Neuron (in vitro differentiated cells): Measurements from ENCODE around the gene AHRR.
"Not testable (repeated sequence)": the region's sequence is repeated elsewhere in the genome, so short reads cannot be mapped to it uniquely, and the experiment has no call there.

ENCODE experiments used
- H2AFZ ChIP-seq: one replicate; pipeline ENCODE4 v1.6.1; 2013; ENCODE audit warnings: low read depth, mild to moderate bottlenecking, inconsistent platforms, low read length, moderate library complexity
- H3K27me3 ChIP-seq: one replicate; pipeline ENCODE4 v1.6.1; 2013; ENCODE audit warnings: low read length; ENCODE audit not compliant: insufficient read depth
- H3K36me3 ChIP-seq: one replicate; pipeline ENCODE4 v1.6.1; 2013; ENCODE audit warnings: low read length; ENCODE audit not compliant: insufficient read depth
- H3K4me1 ChIP-seq: one replicate; pipeline ENCODE4 v1.6.1; 2013; ENCODE audit warnings: low read length; ENCODE audit not compliant: insufficient read depth
- H3K4me3 ChIP-seq: 2 replicates; pipeline ENCODE4 v1.5.1; 2013; ENCODE audit warnings: mild to moderate bottlenecking, low read length, moderate library complexity
- H3K9me3 ChIP-seq: one replicate; pipeline ENCODE4 v1.6.1; 2013; ENCODE audit warnings: low read length

Gene AHRR

DNA sequence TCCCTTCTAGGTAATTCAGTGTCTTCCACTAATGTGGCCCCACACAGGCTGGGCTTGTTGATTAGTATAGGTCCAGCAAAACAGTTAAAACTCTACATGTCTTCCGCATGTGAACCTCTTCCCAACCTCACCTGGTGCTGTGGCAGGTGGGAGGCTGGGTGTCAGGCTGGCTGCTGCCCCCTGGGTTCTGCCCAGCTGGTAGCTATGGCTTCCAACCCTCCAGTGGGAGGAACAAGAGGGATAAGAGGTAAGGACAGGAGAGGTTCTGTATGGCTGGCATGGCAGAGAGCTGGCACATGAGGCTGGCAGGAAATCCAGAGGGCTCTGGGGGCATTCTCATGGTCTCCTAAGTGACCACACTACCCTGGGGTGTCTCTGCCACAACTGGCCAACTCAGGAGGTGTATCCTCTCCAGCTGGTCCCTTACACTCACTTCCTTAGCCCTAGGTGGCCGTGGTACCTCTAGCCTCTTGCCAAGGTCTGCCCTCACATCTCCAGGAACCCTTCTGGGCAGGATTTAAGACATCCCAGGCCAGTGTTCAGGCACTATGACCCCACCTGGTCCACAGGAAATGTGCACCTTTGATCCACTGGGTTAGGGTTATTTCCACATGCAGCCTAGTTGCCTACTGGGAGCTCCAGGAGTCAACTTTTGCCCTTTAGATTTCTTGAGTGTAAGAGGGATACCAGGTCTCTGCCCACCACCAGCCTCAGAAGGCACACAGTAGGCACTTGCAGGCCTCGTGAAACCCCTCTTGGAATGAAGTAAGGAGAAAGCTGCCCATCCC lies 41.7 kb downstream of the AHRR start:
- Histone ChIP-seq H3K9me3 (peaks cover 8% of the 10 kb centered on the region), H3K36me3 (no peaks in the 10 kb centered on the region), H3K27me3 (no peaks in the 10 kb centered on the region), H3K4me1 (no peaks in the 10 kb centered on the region), H2AFZ (no peak overlapping the region), H3K4me3 (no peak overlapping the region)

DNA sequence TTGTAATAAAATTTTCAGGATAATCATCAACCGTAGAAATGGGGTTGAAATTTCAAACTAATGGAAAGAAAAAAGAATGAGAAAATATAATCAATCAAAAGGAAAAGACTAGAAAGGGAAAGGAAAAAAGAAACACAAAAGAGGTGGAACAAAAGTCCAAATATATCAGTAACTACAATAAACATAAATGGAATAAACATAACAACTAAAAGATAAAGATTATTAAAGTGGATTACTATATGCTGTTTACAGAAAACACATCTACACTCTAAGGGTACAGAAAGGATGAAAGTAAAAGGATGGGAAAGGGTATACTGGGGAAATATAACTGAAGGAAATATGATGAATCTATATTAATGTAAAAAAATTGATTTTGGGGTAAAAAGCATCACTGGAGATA lies 43.0 kb downstream of the AHRR start:
- Histone ChIP-seq H2AFZ (no peak overlapping the region), H3K36me3 (no peaks in the 10 kb centered on the region), H3K4me3 (no peak overlapping the region), H3K4me1 (peaks cover 4% of the 10 kb centered on the region), H3K27me3 (peaks cover 6% of the 10 kb centered on the region), H3K9me3 (peaks cover 8% of the 10 kb centered on the region)

GRCh38 chr5:366541-367357 lies 45.2 kb downstream of the AHRR start:
- Histone ChIP-seq H3K9me3 (peaks cover 5% of the 10 kb centered on the region), H3K4me3 (no peak overlapping the region), H3K4me1 (peaks cover 8% of the 10 kb centered on the region)

GRCh38 chr5:367358-368130 lies 46.0 kb downstream of the AHRR start:
- H2AFZ ChIP-seq = no peak overlapping the region
- no peak overlapping the region for H3K4me3 ChIP-seq
- H3K9me3 ChIP-seq = peaks cover 3% of the 10 kb centered on the region
- H3K36me3 ChIP-seq = no peaks in the 10 kb centered on the region
- H3K27me3 ChIP-seq = peaks cover 6% of the 10 kb centered on the region
- H3K4me1 ChIP-seq = peaks cover 8% of the 10 kb centered on the region

More at GRCh38 chr5:366541-367357, 45.2 kb downstream of the AHRR start:
- H3K36me3 ChIP-seq = no peaks in the 10 kb centered on the region
- H3K27me3 ChIP-seq = peaks cover 6% of the 10 kb centered on the region
- H2AFZ ChIP-seq = no peak overlapping the region

GRCh38 chr5:368183-369084 lies 46.9 kb downstream of the AHRR start:
- Histone ChIP-seq H3K4me3 (no peak overlapping the region), H3K4me1 (peaks cover 13% of the 10 kb centered on the region), H3K27me3 (peaks cover 10% of the 10 kb centered on the region), H3K36me3 (no peaks in the 10 kb centered on the region), H2AFZ (no peak overlapping the region), H3K9me3 (peaks cover 3% of the 10 kb centered on the region)

DNA sequence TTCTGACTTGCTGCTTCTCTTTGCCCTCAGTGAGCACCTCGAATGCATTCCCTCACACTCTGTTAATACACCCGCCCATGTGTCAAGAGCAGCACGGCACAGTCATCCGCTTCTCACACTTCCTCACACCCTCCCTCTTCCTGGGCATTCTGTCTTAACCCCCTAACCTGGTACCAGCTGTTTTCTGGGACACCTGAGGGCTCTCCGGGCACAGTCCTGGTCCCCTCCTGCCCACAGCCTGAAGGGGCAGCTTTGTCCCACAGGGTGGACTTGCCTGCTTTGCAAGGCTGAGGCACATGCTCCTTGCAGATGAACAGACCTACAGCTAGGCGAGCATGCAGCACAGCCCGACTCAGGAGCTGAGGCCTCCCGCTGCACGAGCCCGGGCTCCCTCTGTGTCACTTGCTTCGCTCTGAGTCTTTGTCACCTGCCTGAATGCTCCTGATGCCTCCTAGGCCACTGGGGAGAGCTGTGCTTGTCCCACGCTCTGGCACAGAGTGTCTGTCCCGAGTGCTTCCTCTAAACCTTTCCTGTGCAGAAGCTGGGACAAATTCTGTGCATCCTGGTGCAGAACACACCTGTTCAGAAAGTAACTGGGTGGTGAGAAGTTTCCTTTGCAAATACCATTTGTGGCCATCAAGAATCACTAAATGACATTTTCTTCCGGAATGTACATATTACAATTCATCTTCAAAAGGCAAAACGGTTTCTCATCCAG lies 47.8 kb downstream of the AHRR start:
- no peak overlapping the region for H3K4me3 ChIP-seq
- no peaks in the 10 kb centered on the region for H3K36me3 ChIP-seq
- H3K4me1 ChIP-seq = peaks cover 18% of the 10 kb centered on the region
- no peak overlapping the region for H2AFZ ChIP-seq
- H3K27me3 ChIP-seq = peaks cover 12% of the 10 kb centered on the region
- no peaks in the 10 kb centered on the region for H3K9me3 ChIP-seq

DNA sequence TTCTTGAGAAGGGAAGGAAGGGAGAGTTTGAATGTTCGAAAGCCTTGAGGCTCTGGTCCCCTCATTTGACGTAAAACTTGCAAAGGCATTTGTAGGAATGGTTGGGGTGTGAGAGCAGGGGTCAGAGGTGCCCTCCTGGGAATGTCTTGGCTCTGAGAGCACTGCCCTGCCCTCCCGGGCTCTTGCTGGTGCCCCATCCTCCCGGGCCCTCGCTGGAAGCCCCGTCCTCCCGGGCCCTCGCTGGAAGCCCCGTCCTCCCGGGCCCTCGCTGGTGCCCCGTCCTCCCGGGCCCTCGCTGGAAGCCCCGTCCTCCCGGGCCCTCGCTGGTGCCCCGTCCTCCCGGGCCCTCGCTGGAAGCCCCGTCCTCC lies 48.3 kb downstream of the AHRR start:
- not testable (repeated sequence) for H3K9me3 ChIP-seq, H3K4me3 ChIP-seq, H3K36me3 ChIP-seq, H2AFZ ChIP-seq
- H3K4me1 ChIP-seq = peaks cover 19% of the 10 kb centered on the region
- H3K27me3 ChIP-seq = peaks cover 17% of the 10 kb centered on the region

GRCh38 chr5:370311-370958 lies 48.9 kb downstream of the AHRR start:
- Histone ChIP-seq H3K9me3 (no peaks in the 10 kb centered on the region), H2AFZ (no peak overlapping the region), H3K4me1 (peaks cover 19% of the 10 kb centered on the region), H3K4me3 (no peak overlapping the region), H3K27me3 (peaks cover 21% of the 10 kb centered on the region), H3K36me3 (no peaks in the 10 kb centered on the region)

DNA sequence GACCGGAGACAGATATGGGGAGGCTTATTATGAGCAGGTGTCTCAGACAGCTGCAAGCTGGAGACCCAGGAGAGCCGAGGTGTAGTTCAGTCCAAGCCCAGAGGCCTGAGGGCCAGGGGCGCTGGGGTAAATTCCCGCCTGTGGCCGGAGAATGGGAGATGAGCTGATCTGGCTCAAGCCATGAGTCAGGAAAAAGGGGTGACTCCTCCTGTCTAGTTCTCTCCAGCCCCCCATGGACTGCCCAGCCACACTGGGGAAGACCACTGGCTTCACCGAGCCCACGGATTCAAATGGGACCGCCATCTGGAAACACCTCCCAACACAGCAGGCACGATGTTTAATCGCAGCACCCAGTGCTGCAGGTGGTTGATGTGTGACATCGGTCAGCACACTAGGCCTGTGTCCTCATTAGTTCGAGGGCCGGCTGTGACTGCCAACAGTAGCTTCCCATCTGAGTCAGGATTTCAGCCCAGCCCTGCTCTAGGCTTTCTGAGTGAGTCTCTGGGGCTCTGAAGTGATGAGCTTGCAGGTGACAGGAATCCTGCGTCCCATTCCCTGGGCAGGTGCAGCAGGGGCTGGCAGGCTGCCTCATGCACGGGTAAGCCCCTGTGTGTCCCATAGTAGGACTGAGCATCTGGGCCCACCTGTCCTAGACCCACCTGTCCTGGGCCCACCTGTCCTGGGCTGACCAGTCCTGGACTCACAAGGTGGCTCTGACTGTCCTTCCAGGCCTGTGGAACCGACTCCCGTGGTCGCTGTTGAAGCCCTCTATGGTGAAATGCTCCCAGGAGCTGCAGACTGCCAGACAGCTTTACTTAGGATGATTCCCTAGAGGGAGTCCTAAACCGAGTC lies 49.7 kb downstream of the AHRR start:
- Histone ChIP-seq H3K9me3 (no peaks in the 10 kb centered on the region), H3K36me3 (no peaks in the 10 kb centered on the region), H3K4me3 (no peak overlapping the region), H3K27me3 (peaks cover 21% of the 10 kb centered on the region), H2AFZ (no peak overlapping the region), H3K4me1 (peaks cover 19% of the 10 kb centered on the region)

- Histone ChIP-seq H3K4me1 (peaks cover 19% of the 10 kb centered on the region), H3K9me3 (no peaks in the 10 kb centered on the region), H3K27me3 (peaks cover 21% of the 10 kb centered on the region), H2AFZ (no peak overlapping the region), H3K4me3 (no peak overlapping the region), H3K36me3 (no peaks in the 10 kb centered on the region)
Observed at GRCh38 chr5:371811-372555, 50.5 kb downstream of the AHRR start.
